Measurements from ENCODE around the gene EBI3.
"Not testable (repeated sequence)": the region's sequence is repeated elsewhere in the genome, so short reads cannot be mapped to it uniquely, and the experiment has no call there.

GRCh38 chr19:4218523-4218922 is 10.8 kb upstream of the EBI3 start:
- TF ChIP-seq POLR2A, CTCF, EP300, POLR2AphosphoS5 (IDR thresholded peaks at IDR 0.05): not testable (repeated sequence)

Data from upper lobe of left lung (tissue), 4 donors.